Type B pancreatic cell (in vitro differentiated cells): ENCODE results near the gene CYP26C1. TPM values are rescaled to one million over a fixed set of nuclear protein-coding genes. Genes with fewer than 3 reads are reported as not detected.

Source experiments
- DNase-seq: peaks from one replicate; pipeline ENCODE4 v3.0.0; 2021; ENCODE audit warnings: mixed read lengths; ENCODE audit not compliant: unreplicated experiment; ENCODE audit errors: extremely low spot score
- H3K27ac Mint-ChIP-seq: 2 replicates; pipeline ENCODE4 v1.8.0; 2021; ENCODE audit warnings: mild to moderate bottlenecking, mixed read lengths
- H3K27me3 Mint-ChIP-seq: 2 replicates; pipeline ENCODE4 v1.8.0; 2021; ENCODE audit warnings: mixed read lengths
- H3K36me3 Mint-ChIP-seq: 2 replicates; pipeline ENCODE4 v1.8.0; 2021; ENCODE audit warnings: mixed read lengths
- H3K4me1 Mint-ChIP-seq: one replicate; pipeline ENCODE4 v1.8.0; 2021; ENCODE audit warnings: mixed read lengths; ENCODE audit not compliant: unreplicated experiment
- H3K4me3 Mint-ChIP-seq: 2 replicates; pipeline ENCODE4 v1.8.0; 2021; ENCODE audit warnings: mild to moderate bottlenecking, mixed read lengths
- H3K9me3 Mint-ChIP-seq: 2 replicates; pipeline ENCODE4 v1.8.0; 2021; ENCODE audit warnings: mixed read lengths
- CTCF ChIP-seq: fragments of 200-600 bp; sonication (generic); conservative IDR thresholded peaks from 2 replicates; pipeline ENCODE4 v1.5.0; 2021; ENCODE audit warnings: antibody characterized with exemption, mild to moderate bottlenecking
- total RNA-seq: library from RNA; stranded (reverse); gene quantifications from 2 replicates; pipeline ENCODE4 v1.2.1, GENCODE V29; 2021; ENCODE audit warnings: low replicate concordance

CYP26C1 gene
- total RNA-seq, 1 donor from 2014 or later: not detected

GRCh38 chr10:93110472-93111146 lies 50.0 kb downstream of the CYP26C1 start:
- Mint-ChIP-seq H3K36me3 (no peaks in the 10 kb centered on the region), H3K4me3 (no peak overlapping the region), H3K27me3 (peaks cover 19% of the 10 kb centered on the region), H3K27ac (no peak overlapping the region), H3K9me3 (peaks cover 6% of the 10 kb centered on the region), H3K4me1 (no peaks in the 10 kb centered on the region)
- no peak for DNase-seq
- no peak for TF ChIP-seq CTCF

DNA sequence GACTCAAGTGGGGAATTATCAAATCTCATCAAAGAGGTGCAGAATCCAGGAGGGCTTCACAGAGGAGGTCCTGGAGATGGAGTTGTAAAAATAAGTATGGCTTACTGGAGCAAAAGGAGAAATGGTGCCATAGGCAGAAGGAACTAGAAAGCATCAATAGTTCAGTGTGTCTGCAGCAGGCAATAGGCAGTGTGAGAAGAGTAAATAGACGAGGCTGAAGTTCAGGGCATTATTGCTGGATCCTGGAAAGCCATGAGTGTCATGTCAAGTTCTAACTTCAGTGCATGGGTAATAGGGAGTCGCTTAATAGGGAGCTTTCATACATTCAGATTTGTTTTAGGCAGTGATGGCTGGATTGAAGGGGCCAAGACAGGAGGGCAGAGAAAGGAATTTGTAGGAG lies 52.4 kb downstream of the CYP26C1 start:
- Mint-ChIP-seq H3K27ac (no peak overlapping the region), H3K27me3 (peaks cover 19% of the 10 kb centered on the region), H3K36me3 (no peaks in the 10 kb centered on the region), H3K4me1 (no peaks in the 10 kb centered on the region), H3K4me3 (no peak overlapping the region), H3K9me3 (peaks cover 6% of the 10 kb centered on the region)
- DNase-seq: no peak
- no peak for TF ChIP-seq CTCF

GRCh38 chr10:93115661-93116383 lies 55.2 kb downstream of the CYP26C1 start:
- H3K4me3 Mint-ChIP-seq: no peak overlapping the region
- H3K9me3 Mint-ChIP-seq: peaks cover 6% of the 10 kb centered on the region
- peak; percentile 69 for DNase-seq
- H3K27ac Mint-ChIP-seq: no peak overlapping the region
- H3K27me3 Mint-ChIP-seq: peaks cover 31% of the 10 kb centered on the region
- no peaks in the 10 kb centered on the region for H3K36me3 Mint-ChIP-seq
- no peaks in the 10 kb centered on the region for H3K4me1 Mint-ChIP-seq
- TF ChIP-seq CTCF: peak; percentile 59

Other genes starting within 250 kb of the CYP26C1 start
- 8.8 and 9.0 TPM in 2 replicates for gene EXOC6, start 212.3 kb upstream of the CYP26C1 start, total RNA-seq
- gene CYP26A1, start 13.1 kb downstream of the CYP26C1 start, total RNA-seq: 1.1 and 4.2 TPM in 2 replicates